ENCODE data around the gene ZNF202.

ZNF202 gene

DNA sequence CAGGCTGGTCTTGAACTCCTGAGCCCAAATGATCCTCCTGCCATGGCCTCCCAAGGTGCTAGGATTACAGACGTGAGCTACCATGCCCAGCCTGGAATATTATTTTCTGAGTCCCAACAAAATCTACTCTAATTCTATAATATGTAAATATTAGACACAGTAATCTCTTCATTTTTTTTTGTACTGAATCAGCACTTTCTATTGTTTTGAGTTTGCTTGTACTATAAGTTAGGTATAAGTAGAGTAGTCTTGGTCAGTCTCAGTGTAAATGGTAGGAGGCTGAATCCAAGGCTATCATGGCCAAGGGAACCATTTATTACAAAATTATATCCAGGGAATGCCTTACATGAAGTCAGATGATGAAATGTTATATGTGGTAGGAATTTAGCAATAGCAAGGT is 32.5 kb upstream of the ZNF202 start:
- Histone ChIP-seq H3K18ac (ENCODE audit: low read length) (no peak overlapping the region), H3K56ac (ENCODE audit: low read length) (peak overlapping the region; percentile 47), H3K4me2 (ENCODE audit: low read length) (no peak overlapping the region), H3K36me3 (ENCODE audit: control insufficient read depth, insufficient read depth, low read length) (no peaks in the 10 kb centered on the region), H2BK15ac (replicated peaks; ENCODE audit: low read depth) (peak overlapping the region; percentile 92), H3K27ac (ENCODE audit: low read depth, low read length) (no peak overlapping the region), H2BK5ac (ENCODE audit: low read length) (no peak overlapping the region), H3K4me3 (ENCODE audit: low read length) (no peak overlapping the region), H3K9ac (ENCODE audit: low read length) (no peak overlapping the region), H3K79me2 (ENCODE audit: control insufficient read depth, insufficient read depth, low read length) (no peaks in the 10 kb centered on the region), H3K79me1 (ENCODE audit: low read length) (no peaks in the 10 kb centered on the region), H4K8ac (ENCODE audit: low read depth, low read length) (no peak overlapping the region), H3K23ac (ENCODE audit: low read length) (no peak overlapping the region), H4K5ac (ENCODE audit: low read length) (no peak overlapping the region), H3K4ac (ENCODE audit: low read depth, low read length) (peak overlapping the region; percentile 81), H2AK5ac (ENCODE audit: low read length) (no peak overlapping the region), H2BK120ac (ENCODE audit: low read depth, low read length) (peak overlapping the region; percentile 88), H3K4me1 (ENCODE audit: control insufficient read depth, low read depth, low read length) (peaks cover 4% of the 10 kb centered on the region), H3K27me3 (ENCODE audit: insufficient read depth, low read length, poor library complexity) (no peaks in the 10 kb centered on the region)
- no peak for DNase-seq
- no CpG with 5 or more reads among the region's 1 CpG for WGBS (ENCODE audit: extremely low coverage, insufficient coverage, low lambda C conversion rate)

DNA sequence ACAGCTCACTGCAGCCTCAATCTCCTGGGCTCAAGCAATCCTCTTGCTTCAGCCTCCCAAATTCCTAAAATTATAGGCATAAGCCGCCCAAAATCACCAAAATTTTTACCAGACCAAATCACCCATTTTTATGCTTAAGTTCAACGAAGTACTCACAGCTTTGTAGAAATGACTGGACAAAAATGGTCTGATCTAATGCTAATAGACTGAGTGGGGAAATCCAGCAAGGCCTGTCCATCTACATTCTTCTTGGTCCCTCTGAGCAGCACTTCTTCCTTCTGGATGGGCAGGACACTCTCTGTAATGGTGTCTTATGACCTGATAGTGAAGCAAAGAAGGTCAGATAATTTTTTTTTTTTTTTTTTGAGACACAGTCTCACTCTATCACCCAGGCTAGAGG is 31.6 kb upstream of the ZNF202 start:
- Histone ChIP-seq H2BK15ac (replicated peaks; ENCODE audit: low read depth) (no peak overlapping the region), H3K9ac (ENCODE audit: low read length) (no peak overlapping the region), H2BK5ac (ENCODE audit: low read length) (no peak overlapping the region), H3K79me2 (ENCODE audit: control insufficient read depth, insufficient read depth, low read length) (no peaks in the 10 kb centered on the region), H3K27ac (ENCODE audit: low read depth, low read length) (no peak overlapping the region), H4K8ac (ENCODE audit: low read depth, low read length) (no peak overlapping the region), H3K4me1 (ENCODE audit: control insufficient read depth, low read depth, low read length) (peaks cover 4% of the 10 kb centered on the region), H3K23ac (ENCODE audit: low read length) (no peak overlapping the region), H3K27me3 (ENCODE audit: insufficient read depth, low read length, poor library complexity) (no peaks in the 10 kb centered on the region), H3K4ac (ENCODE audit: low read depth, low read length) (no peak overlapping the region), H3K79me1 (ENCODE audit: low read length) (no peaks in the 10 kb centered on the region), H3K4me3 (ENCODE audit: low read length) (no peak overlapping the region), H2BK120ac (ENCODE audit: low read depth, low read length) (no peak overlapping the region), H3K56ac (ENCODE audit: low read length) (peak overlapping the region; percentile 22), H4K5ac (ENCODE audit: low read length) (no peak overlapping the region), H3K36me3 (ENCODE audit: control insufficient read depth, insufficient read depth, low read length) (no peaks in the 10 kb centered on the region), H3K4me2 (ENCODE audit: low read length) (no peak overlapping the region), H2AK5ac (ENCODE audit: low read length) (no peak overlapping the region), H3K18ac (ENCODE audit: low read length) (peak overlapping the region; percentile 92)
- no CpG with 5 or more reads among the region's 2 CpGs for WGBS (ENCODE audit: extremely low coverage, insufficient coverage, low lambda C conversion rate)
- DNase-seq, result no peak

DNA sequence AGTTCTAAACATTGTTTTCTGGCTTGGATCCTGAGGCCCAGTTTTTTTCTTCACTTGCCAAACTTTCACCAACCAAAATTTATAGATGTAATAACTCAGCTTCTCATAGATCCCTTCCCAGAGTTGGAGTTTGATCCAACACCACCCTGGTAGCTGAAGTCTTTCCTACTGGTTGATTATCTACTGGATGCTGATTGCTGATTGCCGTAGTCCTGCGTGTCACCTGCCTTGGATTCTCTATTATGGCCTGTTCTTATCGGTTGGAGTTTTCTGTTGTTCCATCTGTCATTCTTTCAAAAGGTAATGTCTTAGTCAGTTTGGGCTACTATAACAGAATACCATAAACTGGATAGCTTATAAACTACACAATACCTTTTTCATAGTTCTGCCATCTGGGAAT is 30.2 kb upstream of the ZNF202 start:
- peaks cover 4% of the 10 kb centered on the region for H3K4me1 ChIP-seq (ENCODE audit: control insufficient read depth, low read depth, low read length)
- no peaks in the 10 kb centered on the region for H3K79me2 ChIP-seq (ENCODE audit: control insufficient read depth, insufficient read depth, low read length)
- H3K4me2 ChIP-seq (ENCODE audit: low read length), result no peak overlapping the region
- H3K4me3 ChIP-seq (ENCODE audit: low read length), result no peak overlapping the region
- no peaks in the 10 kb centered on the region for H3K27me3 ChIP-seq (ENCODE audit: insufficient read depth, low read length, poor library complexity)
- H3K9ac ChIP-seq (ENCODE audit: low read length), result no peak overlapping the region
- no peak overlapping the region for H3K23ac ChIP-seq (ENCODE audit: low read length)
- H4K8ac ChIP-seq (ENCODE audit: low read depth, low read length), result no peak overlapping the region
- no peak overlapping the region for H3K27ac ChIP-seq (ENCODE audit: low read depth, low read length)
- H3K4ac ChIP-seq (ENCODE audit: low read depth, low read length), result no peak overlapping the region
- no peak overlapping the region for H4K5ac ChIP-seq (ENCODE audit: low read length)
- no CpG with 5 or more reads among the region's 3 CpGs for WGBS (ENCODE audit: extremely low coverage, insufficient coverage, low lambda C conversion rate)
- H3K36me3 ChIP-seq (ENCODE audit: control insufficient read depth, insufficient read depth, low read length), result no peaks in the 10 kb centered on the region
- no peak for DNase-seq
- no peak overlapping the region for H2AK5ac ChIP-seq (ENCODE audit: low read length)
- no peak overlapping the region for H3K56ac ChIP-seq (ENCODE audit: low read length)
- no peak overlapping the region for H2BK5ac ChIP-seq (ENCODE audit: low read length)
- H2BK15ac ChIP-seq (replicated peaks; ENCODE audit: low read depth), result no peak overlapping the region
- H3K79me1 ChIP-seq (ENCODE audit: low read length), result no peaks in the 10 kb centered on the region
- H2BK120ac ChIP-seq (ENCODE audit: low read depth, low read length), result no peak overlapping the region
- H3K18ac ChIP-seq (ENCODE audit: low read length), result no peak overlapping the region

DNA sequence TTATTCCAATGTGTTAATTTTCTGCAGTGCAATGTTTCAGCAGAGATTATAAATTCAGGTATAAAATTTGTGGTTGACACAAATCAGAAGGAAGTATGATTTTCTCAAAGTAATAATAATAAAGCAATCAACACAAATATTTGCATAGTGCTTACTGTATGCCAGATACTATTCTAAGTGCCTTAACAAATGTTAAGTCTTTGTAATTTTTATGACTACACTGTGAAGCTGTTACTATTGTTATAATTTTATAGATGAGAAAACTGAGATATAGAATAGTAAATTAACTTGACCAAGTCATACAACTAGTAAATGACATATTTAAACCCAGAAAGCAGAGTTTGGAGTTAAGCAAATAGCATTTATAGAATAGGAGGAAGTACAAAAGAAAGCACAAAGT is 29.3 kb upstream of the ZNF202 start:
- Histone ChIP-seq H3K79me1 (ENCODE audit: low read length) (no peaks in the 10 kb centered on the region), H2BK120ac (ENCODE audit: low read depth, low read length) (no peak overlapping the region), H3K23ac (ENCODE audit: low read length) (no peak overlapping the region), H4K5ac (ENCODE audit: low read length) (no peak overlapping the region), H3K4me2 (ENCODE audit: low read length) (no peak overlapping the region), H3K4me3 (ENCODE audit: low read length) (no peak overlapping the region), H3K79me2 (ENCODE audit: control insufficient read depth, insufficient read depth, low read length) (no peaks in the 10 kb centered on the region), H3K4ac (ENCODE audit: low read depth, low read length) (no peak overlapping the region), H3K4me1 (ENCODE audit: control insufficient read depth, low read depth, low read length) (peaks cover under 1% of the 10 kb centered on the region), H3K27ac (ENCODE audit: low read depth, low read length) (no peak overlapping the region), H4K8ac (ENCODE audit: low read depth, low read length) (no peak overlapping the region), H3K9ac (ENCODE audit: low read length) (no peak overlapping the region), H3K27me3 (ENCODE audit: insufficient read depth, low read length, poor library complexity) (no peaks in the 10 kb centered on the region), H3K18ac (ENCODE audit: low read length) (no peak overlapping the region), H2AK5ac (ENCODE audit: low read length) (no peak overlapping the region), H2BK15ac (replicated peaks; ENCODE audit: low read depth) (no peak overlapping the region), H3K36me3 (ENCODE audit: control insufficient read depth, insufficient read depth, low read length) (no peaks in the 10 kb centered on the region), H3K56ac (ENCODE audit: low read length) (no peak overlapping the region), H2BK5ac (ENCODE audit: low read length) (no peak overlapping the region)
- no peak for DNase-seq

DNA sequence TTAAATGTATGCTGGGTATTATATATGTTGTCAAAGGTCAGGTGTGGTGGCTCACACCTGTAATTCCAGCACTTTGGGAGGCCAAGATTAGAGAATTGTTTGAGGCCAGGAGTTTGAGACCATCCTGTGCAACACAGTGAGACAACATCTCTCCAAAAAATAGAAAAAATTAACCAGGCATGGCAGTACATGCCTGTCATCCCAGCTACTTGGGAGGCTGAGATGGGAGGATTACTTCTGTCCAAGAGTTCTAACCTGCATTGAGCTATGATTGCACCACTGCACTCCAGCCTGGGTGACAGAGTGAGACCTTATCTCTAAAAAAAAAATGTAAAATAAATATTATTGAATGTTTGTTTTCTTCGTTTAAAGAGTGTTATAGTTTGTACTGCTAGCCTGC is 24.1 kb upstream of the ZNF202 start:
- Histone ChIP-seq H3K4me1 (ENCODE audit: control insufficient read depth, low read depth, low read length) (no peaks in the 10 kb centered on the region), H3K18ac (ENCODE audit: low read length) (no peak overlapping the region), H4K8ac (ENCODE audit: low read depth, low read length) (no peak overlapping the region), H3K36me3 (ENCODE audit: control insufficient read depth, insufficient read depth, low read length) (no peaks in the 10 kb centered on the region), H3K56ac (ENCODE audit: low read length) (no peak overlapping the region), H2BK5ac (ENCODE audit: low read length) (no peak overlapping the region), H3K79me2 (ENCODE audit: control insufficient read depth, insufficient read depth, low read length) (no peaks in the 10 kb centered on the region), H3K9ac (ENCODE audit: low read length) (no peak overlapping the region), H3K4me3 (ENCODE audit: low read length) (no peak overlapping the region), H2BK120ac (ENCODE audit: low read depth, low read length) (no peak overlapping the region), H4K5ac (ENCODE audit: low read length) (no peak overlapping the region), H3K4me2 (ENCODE audit: low read length) (no peak overlapping the region), H3K23ac (ENCODE audit: low read length) (no peak overlapping the region), H3K27me3 (ENCODE audit: insufficient read depth, low read length, poor library complexity) (no peaks in the 10 kb centered on the region), H3K27ac (ENCODE audit: low read depth, low read length) (no peak overlapping the region), H3K4ac (ENCODE audit: low read depth, low read length) (no peak overlapping the region), H2BK15ac (replicated peaks; ENCODE audit: low read depth) (no peak overlapping the region), H3K79me1 (ENCODE audit: low read length) (no peaks in the 10 kb centered on the region), H2AK5ac (ENCODE audit: low read length) (no peak overlapping the region)
- WGBS (ENCODE audit: extremely low coverage, insufficient coverage, low lambda C conversion rate), result 100% methylated on average over 1 of the region's 1 CpG
- DNase-seq, result no peak

DNA sequence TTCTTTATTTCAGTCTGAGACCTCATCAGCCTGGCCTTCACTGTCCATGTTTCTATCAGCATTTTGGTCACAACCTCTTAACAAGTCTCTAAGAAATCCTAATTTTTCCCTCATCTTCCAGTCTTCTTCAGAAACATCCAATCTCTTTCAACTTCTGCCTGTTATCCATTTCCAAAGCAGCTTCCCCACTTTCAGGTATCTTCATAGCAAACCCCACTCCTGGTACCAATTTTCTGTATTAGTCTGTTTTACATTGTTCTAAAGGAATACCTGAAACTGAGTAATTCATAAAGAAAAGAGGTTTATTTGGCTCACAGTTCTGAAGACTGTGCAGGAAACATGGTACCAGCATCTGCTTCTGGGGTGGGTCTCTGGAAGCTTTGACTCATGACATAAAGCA is 21.0 kb upstream of the ZNF202 start:
- Histone ChIP-seq H3K4ac (ENCODE audit: low read depth, low read length) (no peak overlapping the region), H3K79me1 (ENCODE audit: low read length) (no peaks in the 10 kb centered on the region), H2BK120ac (ENCODE audit: low read depth, low read length) (no peak overlapping the region), H3K23ac (ENCODE audit: low read length) (no peak overlapping the region), H3K27me3 (ENCODE audit: insufficient read depth, low read length, poor library complexity) (no peaks in the 10 kb centered on the region), H2AK5ac (ENCODE audit: low read length) (no peak overlapping the region), H2BK5ac (ENCODE audit: low read length) (no peak overlapping the region), H3K4me1 (ENCODE audit: control insufficient read depth, low read depth, low read length) (no peaks in the 10 kb centered on the region), H3K36me3 (ENCODE audit: control insufficient read depth, insufficient read depth, low read length) (no peaks in the 10 kb centered on the region), H3K79me2 (ENCODE audit: control insufficient read depth, insufficient read depth, low read length) (no peaks in the 10 kb centered on the region), H3K9ac (ENCODE audit: low read length) (no peak overlapping the region), H3K27ac (ENCODE audit: low read depth, low read length) (no peak overlapping the region), H3K56ac (ENCODE audit: low read length) (no peak overlapping the region), H3K18ac (ENCODE audit: low read length) (no peak overlapping the region), H4K8ac (ENCODE audit: low read depth, low read length) (no peak overlapping the region), H2BK15ac (replicated peaks; ENCODE audit: low read depth) (no peak overlapping the region), H3K4me3 (ENCODE audit: low read length) (no peak overlapping the region), H4K5ac (ENCODE audit: low read length) (no peak overlapping the region), H3K4me2 (ENCODE audit: low read length) (no peak overlapping the region)
- no peak for DNase-seq

Data from mesendoderm (in vitro differentiated cells).